Fibroblast of mammary gland (primary cell): ENCODE data around the gene CDC42EP5.

ENCODE experiments used
- DNase-seq: peaks from one replicate; pipeline ENCODE4 v3.0.0-alpha.2; 2010; ENCODE audit warnings: low read depth
- H3K4me3 ChIP-seq: 2 replicates; pipeline ENCODE4 v1.5.1; 2011; ENCODE audit warnings: low read depth, mild to moderate bottlenecking, low read length, moderate library complexity; ENCODE audit not compliant: control insufficient read depth
- CTCF ChIP-seq: conservative IDR thresholded peaks from 2 replicates; pipeline ENCODE4 v1.5.1; 2011; ENCODE audit warnings: low read depth, low read length, inconsistent platforms; ENCODE audit not compliant: control insufficient read depth, insufficient read depth

CDC42EP5 gene

GRCh38 chr19:54454781-54455675 is 18.1 kb downstream of the CDC42EP5 start:
- H3K4me3 ChIP-seq: no peak overlapping the region
- no peak for DNase-seq
- no peak for TF ChIP-seq CTCF

GRCh38 chr19:54453921-54454780 is 18.9 kb downstream of the CDC42EP5 start:
- no peak for TF ChIP-seq CTCF
- no peak for DNase-seq
- H3K4me3 ChIP-seq: no peak overlapping the region

- no peak overlapping the region for H3K4me3 ChIP-seq
- no peak for DNase-seq
- TF ChIP-seq CTCF: no peak
Observed at GRCh38 chr19:54452626-54453025, 20.5 kb downstream of the CDC42EP5 start.

GRCh38 chr19:54451997-54452396 is 21.1 kb downstream of the CDC42EP5 start:
- TF ChIP-seq CTCF: no peak
- no peak for DNase-seq
- H3K4me3 ChIP-seq: no peak overlapping the region

GRCh38 chr19:54451331-54451871 is 21.7 kb downstream of the CDC42EP5 start:
- TF ChIP-seq CTCF: no peak
- peak; percentile 54 for DNase-seq

GRCh38 chr19:54449701-54450069 is 23.4 kb downstream of the CDC42EP5 start:
- DNase-seq: peak; percentile 31
- peak overlapping the region; percentile 80 for H3K4me3 ChIP-seq
- TF ChIP-seq CTCF: no peak

More at GRCh38 chr19:54451331-54451871, 21.7 kb downstream of the CDC42EP5 start:
- H3K4me3 ChIP-seq: peak overlapping the region; percentile 80
